GM13977 (cell line): Measurements from ENCODE around the gene HS2ST1.
"Not testable (repeated sequence)": the region's sequence is repeated elsewhere in the genome, so short reads cannot be mapped to it uniquely, and the experiment has no call there.

Experiments
- DNase-seq: peaks from one replicate; pipeline ENCODE4 v3.0.0; 2012; ENCODE audit warnings: low spot score
- CTCF ChIP-seq: IDR thresholded peaks from 2 replicates; pipeline ENCODE4 v1.5.1; 2012; ENCODE audit warnings: mild to moderate bottlenecking, control low read depth; ENCODE audit not compliant: insufficient read depth; ENCODE audit errors: extremely low read depth, missing control alignments
- in situ Hi-C: fragments of 300-500 bp; cut with MboI; formaldehyde crosslinking; loops from one replicate; pipeline ENCODE4 v1.12.0; 2022; ENCODE audit warnings: low sequenced_read_pairs, low pct_unique_long_range_greater_than_20kb, mixed read lengths, inconsistent platforms; ENCODE audit not compliant: unreplicated experiment

The HS2ST1 gene

DNA sequence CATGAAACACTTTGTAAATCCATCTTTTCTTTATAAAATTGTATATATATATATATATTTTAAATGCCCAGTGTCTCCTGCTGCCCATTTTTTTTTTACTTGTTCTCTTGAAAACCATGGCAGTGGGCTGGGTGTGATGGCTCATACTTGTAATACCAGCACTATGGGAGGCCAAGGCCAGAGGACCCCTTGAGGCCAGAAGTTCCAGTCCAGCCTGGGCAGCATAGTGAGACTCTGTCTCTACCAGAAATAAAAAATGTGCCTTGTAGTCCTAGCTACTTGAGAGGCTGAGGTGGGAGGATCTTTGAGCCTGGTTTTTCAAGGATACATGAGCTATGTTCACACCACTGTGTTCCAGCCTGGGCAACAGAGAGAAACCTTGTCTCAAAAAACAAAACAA, 62.2 kb downstream of the HS2ST1 start:
- no peak for DNase-seq
- in situ Hi-C loops = no loop called here
- TF ChIP-seq CTCF = no peak

DNA sequence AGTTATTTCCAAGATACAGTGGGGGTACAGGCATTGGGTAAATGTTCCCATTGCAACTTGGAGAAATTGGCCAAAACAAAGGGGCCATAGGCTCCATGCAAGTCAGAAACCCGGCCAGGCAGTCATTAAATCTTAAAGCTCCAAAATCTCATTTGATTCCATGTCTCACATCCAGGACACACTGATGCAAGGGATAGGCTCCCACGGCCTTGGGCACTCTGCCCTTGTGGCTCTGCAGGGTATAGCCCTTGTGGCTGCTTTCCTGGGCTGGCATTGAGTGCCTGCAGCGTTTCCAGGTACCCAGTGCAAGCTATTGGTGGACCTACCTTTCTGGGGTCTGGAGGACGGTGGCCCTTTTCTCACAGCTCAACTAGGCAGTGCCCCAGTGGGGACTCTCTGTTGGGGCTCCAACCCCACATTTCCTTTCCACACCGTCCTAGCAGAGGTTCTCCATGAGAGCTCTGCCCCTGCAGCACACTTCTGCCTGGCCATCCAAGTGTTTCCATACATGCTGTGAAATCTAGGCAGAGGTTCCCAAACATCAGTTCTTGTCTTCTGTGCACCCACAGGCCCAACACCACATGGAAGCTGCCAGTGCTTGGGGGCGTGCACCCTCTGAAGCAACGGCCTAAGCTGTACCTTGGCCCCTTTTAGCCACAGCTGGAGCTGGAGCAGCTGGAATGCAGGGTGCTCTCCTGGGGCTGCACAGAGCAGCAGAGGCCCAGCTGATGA, 67.2 kb downstream of the HS2ST1 start:
- no peak for DNase-seq
- in situ Hi-C loops = no loop called here
- no peak for TF ChIP-seq CTCF

DNA sequence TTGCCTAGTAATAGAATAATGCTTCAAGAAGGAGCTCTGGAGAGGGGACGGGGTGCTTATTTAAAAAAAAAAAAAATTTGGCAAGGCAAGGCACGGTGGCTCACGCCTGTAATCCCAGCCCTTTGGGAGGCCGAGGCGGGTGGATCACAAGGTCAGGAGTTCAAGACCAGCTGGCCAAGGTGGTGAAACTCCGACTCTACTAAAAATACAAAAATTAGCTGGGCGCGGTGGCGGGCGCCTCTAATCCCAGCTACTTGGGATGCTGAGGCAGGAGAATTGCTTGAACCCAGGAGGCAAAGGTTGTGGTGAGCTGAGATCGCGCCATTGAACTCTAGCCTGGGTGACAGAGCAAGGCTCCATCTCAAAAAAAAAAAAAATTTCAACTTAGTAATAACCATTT, 69.2 kb downstream of the HS2ST1 start:
- in situ Hi-C loops = not testable (repeated sequence)

GRCh38 chr1:86987446-86987845, 73.0 kb downstream of the HS2ST1 start:
- DNase-seq = no peak
- TF ChIP-seq CTCF = no peak
- in situ Hi-C loops = no loop called here

More for the DNA sequence above, 69.2 kb downstream of the HS2ST1 start:
- not testable (repeated sequence) for DNase-seq

DNA sequence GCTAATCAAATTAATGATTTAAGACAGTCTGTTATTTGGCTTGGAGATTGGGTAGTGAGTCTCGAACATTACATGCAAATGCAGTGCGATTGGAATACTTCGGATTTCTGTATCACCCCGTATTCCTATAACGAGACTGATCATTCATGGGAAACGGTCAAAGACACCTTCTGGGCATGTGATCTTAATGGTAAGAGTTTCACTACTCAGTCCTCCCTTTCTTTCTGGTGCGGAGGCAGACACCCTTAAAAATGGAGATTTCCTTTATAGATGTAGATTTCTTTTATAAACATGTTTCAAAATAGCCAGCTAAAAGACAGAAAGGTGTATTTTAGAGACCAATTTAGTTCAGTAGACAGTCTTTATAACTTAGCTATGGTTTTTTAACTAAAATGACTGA, 74.4 kb downstream of the HS2ST1 start:
- TF ChIP-seq CTCF = no peak
- in situ Hi-C loops = no loop called here
- DNase-seq = no peak

DNA sequence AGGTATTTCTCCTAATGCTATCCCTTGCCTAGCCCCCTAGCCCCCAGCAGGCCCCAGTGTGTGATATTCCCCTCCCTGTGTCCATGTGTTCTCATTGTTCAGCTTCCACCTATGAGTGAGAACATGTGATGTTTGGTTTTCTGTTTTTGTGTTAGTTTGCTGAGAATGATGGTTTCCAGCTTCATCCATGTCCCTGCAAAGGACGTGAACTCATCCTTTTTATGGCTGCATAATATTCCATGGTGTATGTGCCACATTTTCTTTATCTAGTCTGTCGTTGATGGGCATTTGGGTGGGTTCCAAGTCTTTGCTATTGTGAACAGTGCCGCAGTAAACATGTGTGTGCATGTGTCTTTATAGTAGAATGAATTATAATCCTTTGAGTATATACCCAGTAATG, 75.3 kb downstream of the HS2ST1 start:
- DNase-seq, in situ Hi-C loops: not testable (repeated sequence)

GRCh38 chr1:86990826-86991225, 76.4 kb downstream of the HS2ST1 start:
- TF ChIP-seq CTCF = no peak
- DNase-seq = no peak
- in situ Hi-C loops = no loop called here
